HEK293 (cell line): ENCODE data around the gene GARIN5A.

Experiments
- GFI1B ChIP-seq: fragments of 450-650 bp; formaldehyde crosslinking; IDR thresholded peaks from 2 replicates; pipeline ENCODE4 v1.5.1; 2016; ENCODE audit warnings: missing biosample characterization, missing genetic modification characterization
- GLI2 ChIP-seq: fragments of 450-650 bp; formaldehyde crosslinking; IDR thresholded peaks from 2 replicates; pipeline ENCODE4; 2017; ENCODE audit warnings: missing biosample characterization, missing genetic modification characterization, low read depth, borderline replicate concordance
- HOXD13 ChIP-seq: sonication (generic); formaldehyde crosslinking; IDR thresholded peaks from 2 replicates; pipeline ENCODE4 v1.8.0; 2022; ENCODE audit warnings: missing genetic modification reagents, borderline replicate concordance
- KLF1 ChIP-seq: fragments of 450-650 bp; formaldehyde crosslinking; IDR thresholded peaks from 2 replicates; pipeline ENCODE4 v1.5.1; 2016; ENCODE audit warnings: missing biosample characterization, missing genetic modification characterization
- KLF9 ChIP-seq: fragments of 450-650 bp; formaldehyde crosslinking; IDR thresholded peaks from 2 replicates; pipeline ENCODE4 v1.5.1; 2016; ENCODE audit warnings: missing biosample characterization, missing genetic modification characterization, low read depth
- MYNN ChIP-seq: fragments of 450-650 bp; formaldehyde crosslinking; IDR thresholded peaks from 2 replicates; pipeline ENCODE4 v1.5.1; 2016; ENCODE audit warnings: missing biosample characterization, missing genetic modification characterization, borderline replicate concordance
- ZNF133 ChIP-seq: fragments of 450-650 bp; formaldehyde crosslinking; IDR thresholded peaks from 2 replicates; pipeline ENCODE4 v1.5.1; 2016; ENCODE audit warnings: missing biosample characterization, missing genetic modification characterization
- ZNF146 ChIP-seq: fragments of 450-650 bp; formaldehyde crosslinking; IDR thresholded peaks from 2 replicates; pipeline ENCODE4 v1.5.1; 2016; ENCODE audit warnings: missing biosample characterization, missing genetic modification characterization
- ZNF211 ChIP-seq: fragments of 450-650 bp; formaldehyde crosslinking; IDR thresholded peaks from 2 replicates; pipeline ENCODE4 v1.5.1; 2016; ENCODE audit warnings: low read depth, missing biosample characterization, missing genetic modification characterization
- ZNF239 ChIP-seq: fragments of 450-650 bp; formaldehyde crosslinking; IDR thresholded peaks from 2 replicates; pipeline ENCODE4 v1.5.1; 2016; ENCODE audit warnings: missing biosample characterization, missing genetic modification characterization
- ZNF350 ChIP-seq: fragments of 450-650 bp; formaldehyde crosslinking; IDR thresholded peaks from 2 replicates; pipeline ENCODE4 v1.5.0; 2017; ENCODE audit warnings: missing biosample characterization, mild to moderate bottlenecking, missing genetic modification characterization
- ZNF404 ChIP-seq: fragments of 450-650 bp; formaldehyde crosslinking; IDR thresholded peaks from 2 replicates; pipeline ENCODE4 v1.5.1; 2017; ENCODE audit warnings: missing biosample characterization, missing genetic modification characterization
- ZNF416 ChIP-seq: fragments of 450-650 bp; formaldehyde crosslinking; IDR thresholded peaks from 2 replicates; pipeline ENCODE4 v1.5.1; 2016; ENCODE audit warnings: missing biosample characterization, missing genetic modification characterization
- ZNF501 ChIP-seq: fragments of 450-650 bp; formaldehyde crosslinking; IDR thresholded peaks from 2 replicates; pipeline ENCODE4 v1.5.1; 2016; ENCODE audit warnings: missing biosample characterization, missing genetic modification characterization
- ZNF530 ChIP-seq: fragments of 450-650 bp; formaldehyde crosslinking; IDR thresholded peaks from 2 replicates; pipeline ENCODE4 v1.5.1; 2016; ENCODE audit warnings: low read depth, missing biosample characterization, missing genetic modification characterization
- ZNF544 ChIP-seq: fragments of 450-650 bp; formaldehyde crosslinking; IDR thresholded peaks from 2 replicates; pipeline ENCODE4 v1.5.0; 2017; ENCODE audit warnings: missing biosample characterization, missing genetic modification characterization
- ZNF549 ChIP-seq: fragments of 450-650 bp; IDR thresholded peaks from 2 replicates; pipeline ENCODE4 v1.5.1; 2018; ENCODE audit warnings: missing biosample characterization, missing genetic modification characterization, mild to moderate bottlenecking, inconsistent platforms, moderate library complexity
- ZNF791 ChIP-seq: fragments of 450-650 bp; formaldehyde crosslinking; IDR thresholded peaks from 2 replicates; pipeline ENCODE4 v1.5.1; 2016; ENCODE audit warnings: missing biosample characterization, missing genetic modification characterization
- TF ChIP-seq, protein P1 (sequence below): fragments of 450-650 bp; formaldehyde crosslinking; IDR thresholded peaks from 2 replicates; pipeline ENCODE4 v1.5.1; 2016; ENCODE audit warnings: missing biosample characterization, missing genetic modification characterization
- TF ChIP-seq, protein P2 (sequence below): fragments of 450-650 bp; formaldehyde crosslinking; IDR thresholded peaks from 2 replicates; pipeline ENCODE4 v1.5.1; 2016; ENCODE audit warnings: missing biosample characterization, missing genetic modification characterization
- TF ChIP-seq, protein P3 (sequence below): fragments of 450-650 bp; formaldehyde crosslinking; IDR thresholded peaks from 2 replicates; pipeline ENCODE4 v1.5.1; 2016; ENCODE audit warnings: missing biosample characterization, missing genetic modification characterization
- TF ChIP-seq, protein P4 (sequence below): fragments of 450-650 bp; formaldehyde crosslinking; optimal IDR thresholded peaks from 2 replicates; pipeline ENCODE3; 2016; ENCODE audit warnings: missing biosample characterization, mild to moderate bottlenecking, missing genetic modification characterization
- TF ChIP-seq, protein P5 (sequence below): fragments of 450-650 bp; formaldehyde crosslinking; IDR thresholded peaks from 2 replicates; pipeline ENCODE4; 2016; ENCODE audit warnings: missing biosample characterization, missing genetic modification characterization
- TF ChIP-seq, protein P6 (sequence below): fragments of 450-650 bp; IDR thresholded peaks from 2 replicates; pipeline ENCODE4 v1.5.1; 2018; ENCODE audit warnings: missing biosample characterization, mild to moderate bottlenecking, missing genetic modification characterization
- TF ChIP-seq, protein P7 (sequence below): fragments of 450-650 bp; formaldehyde crosslinking; IDR thresholded peaks from 2 replicates; pipeline ENCODE4 v1.5.1; 2016; ENCODE audit warnings: missing biosample characterization, missing genetic modification characterization, low read depth

The GARIN5A gene

DNA sequence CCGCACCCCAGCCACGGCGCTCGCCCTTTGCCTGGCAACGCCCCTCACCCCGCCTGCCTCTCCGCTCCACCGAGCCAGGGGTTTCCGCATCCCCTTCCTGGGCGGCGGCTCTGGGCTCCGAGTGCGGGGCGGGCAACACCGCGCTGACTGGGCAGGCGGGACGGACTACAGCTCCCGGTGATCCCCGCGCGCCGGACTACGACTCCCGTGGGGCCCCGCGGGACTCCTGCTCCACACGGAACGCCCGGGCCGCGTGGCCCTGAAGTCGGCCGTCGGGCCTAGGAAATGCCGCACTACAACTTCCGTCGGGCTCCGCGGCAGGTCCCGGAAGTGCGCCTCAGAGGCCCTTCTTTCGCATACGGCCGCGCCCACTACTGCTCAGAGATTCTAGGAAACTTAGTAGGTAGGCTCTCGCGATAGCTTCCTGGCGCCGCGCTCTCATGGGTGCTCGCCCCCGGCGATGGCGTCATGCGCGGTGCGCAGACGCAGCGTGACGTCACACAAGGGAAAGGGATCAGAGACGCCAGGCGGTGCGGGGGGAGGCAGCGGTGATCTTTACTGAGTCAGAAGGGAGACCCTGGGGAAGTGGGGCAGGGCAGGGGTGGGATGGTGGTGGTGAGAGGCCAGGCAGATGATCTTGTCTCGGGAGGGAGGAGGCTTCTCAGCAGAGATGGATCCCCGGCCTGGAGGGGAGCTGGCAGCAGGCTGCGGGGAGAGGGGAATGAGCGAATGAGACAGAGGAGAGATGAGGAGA, 34.6 kb upstream of the GARIN5A start, which contains the start of gene JOSD2 (continued):
- TF ChIP-seq, protein P1, sequence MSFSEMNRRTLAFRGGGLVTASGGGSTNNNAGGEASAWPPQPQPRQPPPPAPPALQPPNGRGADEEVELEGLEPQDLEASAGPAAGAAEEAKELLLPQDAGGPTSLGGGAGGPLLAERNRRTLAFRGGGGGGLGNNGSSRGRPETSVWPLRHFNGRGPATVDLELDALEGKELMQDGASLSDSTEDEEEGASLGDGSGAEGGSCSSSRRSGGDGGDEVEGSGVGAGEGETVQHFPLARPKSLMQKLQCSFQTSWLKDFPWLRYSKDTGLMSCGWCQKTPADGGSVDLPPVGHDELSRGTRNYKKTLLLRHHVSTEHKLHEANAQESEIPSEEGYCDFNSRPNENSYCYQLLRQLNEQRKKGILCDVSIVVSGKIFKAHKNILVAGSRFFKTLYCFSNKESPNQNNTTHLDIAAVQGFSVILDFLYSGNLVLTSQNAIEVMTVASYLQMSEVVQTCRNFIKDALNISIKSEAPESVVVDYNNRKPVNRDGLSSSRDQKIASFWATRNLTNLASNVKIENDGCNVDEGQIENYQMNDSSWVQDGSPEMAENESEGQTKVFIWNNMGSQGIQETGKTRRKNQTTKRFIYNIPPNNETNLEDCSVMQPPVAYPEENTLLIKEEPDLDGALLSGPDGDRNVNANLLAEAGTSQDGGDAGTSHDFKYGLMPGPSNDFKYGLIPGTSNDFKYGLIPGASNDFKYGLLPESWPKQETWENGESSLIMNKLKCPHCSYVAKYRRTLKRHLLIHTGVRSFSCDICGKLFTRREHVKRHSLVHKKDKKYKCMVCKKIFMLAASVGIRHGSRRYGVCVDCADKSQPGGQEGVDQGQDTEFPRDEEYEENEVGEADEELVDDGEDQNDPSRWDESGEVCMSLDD (tag by site-specific recombination) = peak; percentile 84
- TF ChIP-seq, protein P2, sequence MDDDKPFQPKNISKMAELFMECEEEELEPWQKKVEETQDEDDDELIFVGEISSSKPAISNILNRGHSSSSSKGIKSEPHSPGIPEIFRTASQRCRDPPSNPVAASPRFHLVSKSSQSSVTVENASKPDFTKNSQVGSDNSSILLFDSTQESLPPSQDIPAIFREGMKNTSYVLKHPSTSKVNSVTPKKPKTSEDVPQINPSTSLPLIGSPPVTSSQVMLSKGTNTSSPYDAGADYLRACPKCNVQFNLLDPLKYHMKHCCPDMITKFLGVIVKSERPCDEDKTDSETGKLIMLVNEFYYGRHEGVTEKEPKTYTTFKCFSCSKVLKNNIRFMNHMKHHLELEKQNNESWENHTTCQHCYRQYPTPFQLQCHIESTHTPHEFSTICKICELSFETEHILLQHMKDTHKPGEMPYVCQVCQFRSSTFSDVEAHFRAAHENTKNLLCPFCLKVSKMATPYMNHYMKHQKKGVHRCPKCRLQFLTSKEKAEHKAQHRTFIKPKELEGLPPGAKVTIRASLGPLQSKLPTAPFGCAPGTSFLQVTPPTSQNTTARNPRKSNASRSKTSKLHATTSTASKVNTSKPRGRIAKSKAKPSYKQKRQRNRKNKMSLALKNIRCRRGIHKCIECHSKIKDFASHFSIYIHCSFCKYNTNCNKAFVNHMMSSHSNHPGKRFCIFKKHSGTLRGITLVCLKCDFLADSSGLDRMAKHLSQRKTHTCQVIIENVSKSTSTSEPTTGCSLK (tag by site-specific recombination) = no peak
- TF ChIP-seq ZNF501 (tag by site-specific recombination) (peak; percentile 78; the same call in 1 of the 2 replicates), ZNF133 (tag by site-specific recombination) (no peak), ZNF239 (tag by site-specific recombination) (peak; percentile 76; the same call in 1 of the 2 replicates), MYNN (tag by site-specific recombination) (no peak; the same call in none of the 2 replicates), KLF1 (tag by site-specific recombination) (peak; percentile 86), HOXD13 (CRISPR knock-in tag) (no peak), ZNF350 (tag by site-specific recombination) (no peak), ZNF404 (tag by site-specific recombination) (no peak), ZNF544 (no peak), ZNF416 (tag by site-specific recombination) (no peak), KLF9 (tag by site-specific recombination) (peak; percentile 92), ZNF791 (tag by site-specific recombination) (no peak), ZNF549 (tag by site-specific recombination) (no peak), GFI1B (tag by site-specific recombination) (no peak; the same call in 1 of the 2 replicates), ZNF211 (no peak), ZNF530 (tag by site-specific recombination) (no peak), ZNF146 (tag by site-specific recombination) (no peak), GLI2 (tag by site-specific recombination) (no peak)
- TF ChIP-seq, protein P3, sequence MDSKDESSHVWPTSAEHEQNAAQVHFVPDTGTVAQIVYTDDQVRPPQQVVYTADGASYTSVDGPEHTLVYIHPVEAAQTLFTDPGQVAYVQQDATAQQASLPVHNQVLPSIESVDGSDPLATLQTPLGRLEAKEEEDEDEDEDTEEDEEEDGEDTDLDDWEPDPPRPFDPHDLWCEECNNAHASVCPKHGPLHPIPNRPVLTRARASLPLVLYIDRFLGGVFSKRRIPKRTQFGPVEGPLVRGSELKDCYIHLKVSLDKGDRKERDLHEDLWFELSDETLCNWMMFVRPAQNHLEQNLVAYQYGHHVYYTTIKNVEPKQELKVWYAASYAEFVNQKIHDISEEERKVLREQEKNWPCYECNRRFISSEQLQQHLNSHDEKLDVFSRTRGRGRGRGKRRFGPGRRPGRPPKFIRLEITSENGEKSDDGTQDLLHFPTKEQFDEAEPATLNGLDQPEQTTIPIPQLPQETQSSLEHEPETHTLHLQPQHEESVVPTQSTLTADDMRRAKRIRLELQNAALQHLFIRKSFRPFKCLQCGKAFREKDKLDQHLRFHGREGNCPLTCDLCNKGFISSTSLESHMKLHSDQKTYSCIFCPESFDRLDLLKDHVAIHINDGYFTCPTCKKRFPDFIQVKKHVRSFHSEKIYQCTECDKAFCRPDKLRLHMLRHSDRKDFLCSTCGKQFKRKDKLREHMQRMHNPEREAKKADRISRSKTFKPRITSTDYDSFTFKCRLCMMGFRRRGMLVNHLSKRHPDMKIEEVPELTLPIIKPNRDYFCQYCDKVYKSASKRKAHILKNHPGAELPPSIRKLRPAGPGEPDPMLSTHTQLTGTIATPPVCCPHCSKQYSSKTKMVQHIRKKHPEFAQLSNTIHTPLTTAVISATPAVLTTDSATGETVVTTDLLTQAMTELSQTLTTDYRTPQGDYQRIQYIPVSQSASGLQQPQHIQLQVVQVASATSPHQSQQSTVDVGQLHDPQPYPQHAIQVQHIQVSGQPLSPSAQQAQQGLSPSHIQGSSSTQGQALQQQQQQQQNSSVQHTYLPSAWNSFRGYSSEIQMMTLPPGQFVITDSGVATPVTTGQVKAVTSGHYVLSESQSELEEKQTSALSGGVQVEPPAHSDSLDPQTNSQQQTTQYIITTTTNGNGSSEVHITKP (tag by site-specific recombination) = peak; percentile 63
- TF ChIP-seq, protein P4, sequence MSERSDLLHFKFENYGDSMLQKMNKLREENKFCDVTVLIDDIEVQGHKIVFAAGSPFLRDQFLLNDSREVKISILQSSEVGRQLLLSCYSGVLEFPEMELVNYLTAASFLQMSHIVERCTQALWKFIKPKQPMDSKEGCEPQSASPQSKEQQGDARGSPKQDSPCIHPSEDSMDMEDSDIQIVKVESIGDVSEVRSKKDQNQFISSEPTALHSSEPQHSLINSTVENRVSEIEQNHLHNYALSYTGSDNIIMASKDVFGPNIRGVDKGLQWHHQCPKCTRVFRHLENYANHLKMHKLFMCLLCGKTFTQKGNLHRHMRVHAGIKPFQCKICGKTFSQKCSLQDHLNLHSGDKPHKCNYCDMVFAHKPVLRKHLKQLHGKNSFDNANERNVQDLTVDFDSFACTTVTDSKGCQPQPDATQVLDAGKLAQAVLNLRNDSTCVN (tag by site-specific recombination) = peak; percentile 97
- TF ChIP-seq, protein P5, sequence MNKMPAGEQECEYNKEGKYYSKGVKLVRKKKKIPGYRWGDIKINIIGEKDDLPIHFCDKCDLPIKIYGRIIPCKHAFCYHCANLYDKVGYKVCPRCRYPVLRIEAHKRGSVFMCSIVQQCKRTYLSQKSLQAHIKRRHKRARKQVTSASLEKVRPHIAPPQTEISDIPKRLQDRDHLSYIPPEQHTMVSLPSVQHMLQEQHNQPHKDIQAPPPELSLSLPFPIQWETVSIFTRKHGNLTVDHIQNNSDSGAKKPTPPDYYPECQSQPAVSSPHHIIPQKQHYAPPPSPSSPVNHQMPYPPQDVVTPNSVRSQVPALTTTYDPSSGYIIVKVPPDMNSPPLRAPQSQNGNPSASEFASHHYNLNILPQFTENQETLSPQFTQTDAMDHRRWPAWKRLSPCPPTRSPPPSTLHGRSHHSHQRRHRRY (tag by site-specific recombination) = no peak
- TF ChIP-seq, protein P6, sequence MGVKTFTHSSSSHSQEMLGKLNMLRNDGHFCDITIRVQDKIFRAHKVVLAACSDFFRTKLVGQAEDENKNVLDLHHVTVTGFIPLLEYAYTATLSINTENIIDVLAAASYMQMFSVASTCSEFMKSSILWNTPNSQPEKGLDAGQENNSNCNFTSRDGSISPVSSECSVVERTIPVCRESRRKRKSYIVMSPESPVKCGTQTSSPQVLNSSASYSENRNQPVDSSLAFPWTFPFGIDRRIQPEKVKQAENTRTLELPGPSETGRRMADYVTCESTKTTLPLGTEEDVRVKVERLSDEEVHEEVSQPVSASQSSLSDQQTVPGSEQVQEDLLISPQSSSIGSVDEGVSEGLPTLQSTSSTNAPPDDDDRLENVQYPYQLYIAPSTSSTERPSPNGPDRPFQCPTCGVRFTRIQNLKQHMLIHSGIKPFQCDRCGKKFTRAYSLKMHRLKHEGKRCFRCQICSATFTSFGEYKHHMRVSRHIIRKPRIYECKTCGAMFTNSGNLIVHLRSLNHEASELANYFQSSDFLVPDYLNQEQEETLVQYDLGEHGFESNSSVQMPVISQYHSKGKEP (tag by site-specific recombination) = no peak; the same call in 1 of the 2 replicates
- TF ChIP-seq, protein P7, sequence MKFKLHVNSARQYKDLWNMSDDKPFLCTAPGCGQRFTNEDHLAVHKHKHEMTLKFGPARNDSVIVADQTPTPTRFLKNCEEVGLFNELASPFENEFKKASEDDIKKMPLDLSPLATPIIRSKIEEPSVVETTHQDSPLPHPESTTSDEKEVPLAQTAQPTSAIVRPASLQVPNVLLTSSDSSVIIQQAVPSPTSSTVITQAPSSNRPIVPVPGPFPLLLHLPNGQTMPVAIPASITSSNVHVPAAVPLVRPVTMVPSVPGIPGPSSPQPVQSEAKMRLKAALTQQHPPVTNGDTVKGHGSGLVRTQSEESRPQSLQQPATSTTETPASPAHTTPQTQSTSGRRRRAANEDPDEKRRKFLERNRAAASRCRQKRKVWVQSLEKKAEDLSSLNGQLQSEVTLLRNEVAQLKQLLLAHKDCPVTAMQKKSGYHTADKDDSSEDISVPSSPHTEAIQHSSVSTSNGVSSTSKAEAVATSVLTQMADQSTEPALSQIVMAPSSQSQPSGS (tag by site-specific recombination) = peak; percentile 99
